ENCODE results near the gene ZNF70.

Gene ZNF70

GRCh38 chr22:23714596-23715578, 36.0 kb downstream of the ZNF70 start:
- DNase-seq, result no peak

DNA sequence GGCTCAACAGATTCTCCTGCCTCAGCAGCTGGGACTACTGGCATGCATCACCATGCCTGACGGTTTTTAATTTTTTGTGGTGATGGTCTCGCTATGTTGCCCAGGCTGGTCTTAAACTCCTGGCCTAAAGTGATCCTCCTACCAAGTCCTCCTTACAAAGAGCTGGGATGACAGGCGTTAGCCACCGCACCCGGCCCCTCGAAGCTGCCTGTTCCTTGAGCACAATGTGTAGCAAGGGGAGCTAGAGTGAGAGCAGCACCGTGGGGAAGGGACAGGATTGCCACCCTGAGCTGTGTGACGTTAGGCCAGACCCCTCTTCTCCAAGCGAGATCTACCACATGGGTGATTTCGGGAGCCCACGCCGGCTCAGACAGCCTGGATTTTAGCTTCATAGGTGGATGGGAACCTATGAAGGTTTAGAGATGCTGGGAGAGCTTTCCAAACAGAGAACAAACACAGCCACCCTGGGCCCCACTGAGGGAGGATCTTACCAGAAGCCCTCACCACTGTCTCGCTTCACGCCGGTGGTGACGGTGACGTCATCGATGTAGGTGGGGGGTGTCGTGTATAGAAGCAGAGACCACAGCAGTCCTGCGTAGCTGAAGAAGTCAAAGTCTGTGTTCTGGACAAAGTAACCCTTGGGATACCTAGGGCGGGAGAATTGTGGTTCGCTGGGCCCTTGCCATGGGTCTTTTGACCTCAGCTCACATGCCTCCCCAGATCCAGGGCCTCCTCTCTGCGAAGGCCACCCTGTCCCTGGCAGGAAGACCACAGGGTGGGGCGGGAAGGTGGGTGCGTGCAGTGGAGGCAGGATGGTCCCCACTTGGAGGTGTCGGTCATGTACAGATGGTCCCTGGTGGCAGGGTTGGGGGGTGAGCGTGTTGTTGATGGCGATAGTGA, 37.0 kb downstream of the ZNF70 start:
- no peak for DNase-seq

DNA sequence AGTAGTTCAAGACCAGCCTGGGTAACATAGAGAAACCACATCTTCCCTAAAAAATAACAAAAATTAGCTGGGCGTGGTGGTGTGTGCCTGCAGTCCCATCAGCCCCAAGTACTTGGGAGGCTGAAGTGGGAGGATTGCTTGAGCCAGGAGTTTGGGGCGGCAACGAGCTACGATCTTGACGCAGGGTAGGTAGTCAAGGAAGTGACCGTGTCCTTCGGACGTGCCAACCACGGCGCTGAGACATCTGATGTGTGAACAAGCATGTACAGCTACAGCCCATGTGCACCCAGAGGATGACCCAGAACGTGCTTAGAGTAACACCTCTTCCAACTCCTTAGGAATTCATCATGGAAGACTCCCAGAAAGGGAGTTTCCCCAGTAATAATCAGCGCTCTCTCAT, 38.7 kb downstream of the ZNF70 start:
- DNase-seq, result no peak

DNA sequence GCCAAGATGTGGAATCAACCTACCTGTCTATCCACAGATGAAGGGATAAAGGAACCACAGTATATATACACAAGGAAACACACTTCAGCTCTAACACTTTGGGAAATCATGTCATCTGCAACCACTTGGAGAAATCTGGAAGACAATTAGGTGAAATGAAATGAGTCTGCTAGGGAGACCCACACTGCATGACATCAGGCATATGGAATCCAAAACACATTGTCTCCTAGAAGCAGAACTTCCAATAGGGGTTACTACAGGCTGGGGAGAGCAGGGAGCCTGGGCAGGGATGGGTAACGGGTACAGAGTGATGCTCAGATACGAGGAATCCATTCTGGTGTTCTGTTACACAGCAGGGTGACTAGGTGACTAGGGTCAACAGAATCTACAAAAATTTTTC, 41.8 kb downstream of the ZNF70 start:
- DNase-seq, result no peak

DNA sequence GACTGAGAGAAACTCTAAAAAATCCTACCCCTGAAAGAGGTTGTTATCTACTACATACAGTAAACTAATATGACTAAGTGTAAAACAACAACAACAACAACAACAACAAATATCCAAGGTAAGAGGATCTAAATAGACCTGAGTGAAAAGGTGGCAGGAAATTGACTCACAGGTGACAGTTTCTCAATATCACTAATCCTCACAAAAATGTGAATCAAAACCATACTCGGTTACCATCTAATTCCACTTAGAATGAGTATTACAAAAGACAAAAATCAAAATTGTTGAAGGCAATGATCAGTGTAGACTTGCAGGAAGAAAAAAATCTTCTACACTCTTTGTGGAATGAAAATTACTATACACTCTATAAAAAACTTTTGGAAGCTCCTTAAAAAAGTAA, 42.6 kb downstream of the ZNF70 start:
- DNase-seq, result no peak

DNA sequence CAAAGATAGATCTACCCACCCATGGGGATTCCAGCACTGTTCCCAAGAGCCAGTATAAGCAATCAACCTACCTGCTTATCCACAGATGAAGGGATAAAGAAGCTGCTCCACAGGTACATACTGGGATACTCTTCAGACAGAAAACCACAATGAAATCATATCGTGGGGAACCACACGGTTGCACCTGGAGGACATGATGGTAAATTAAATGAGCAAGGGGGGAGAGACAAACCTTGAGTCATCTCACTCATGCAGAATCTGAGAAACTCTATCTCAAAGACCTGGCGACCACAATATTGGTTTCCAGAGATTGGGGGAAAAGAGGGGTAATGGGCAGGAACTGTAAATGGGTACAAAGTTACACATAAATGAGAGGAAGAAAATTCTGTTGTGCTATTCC, 45.6 kb downstream of the ZNF70 start:
- DNase-seq, result no peak

DNA sequence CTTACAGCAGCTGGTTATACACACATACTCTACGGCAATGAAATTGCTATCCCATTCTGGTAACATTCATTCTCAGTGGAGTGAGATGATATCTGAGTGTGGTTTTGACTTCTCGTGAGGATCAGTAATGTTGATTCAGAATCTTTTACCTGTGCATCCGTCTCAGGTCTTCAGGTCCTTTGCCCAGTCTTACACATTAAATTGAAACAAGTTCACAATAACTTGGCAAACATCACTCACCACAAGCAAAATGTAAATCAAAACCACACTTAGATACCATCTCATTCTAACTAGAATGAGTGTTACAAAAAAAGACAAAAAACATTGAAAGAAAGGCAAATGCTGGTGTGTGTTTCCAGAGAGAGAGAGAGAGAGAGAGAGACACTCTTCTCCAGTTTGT, 46.1 kb downstream of the ZNF70 start:
- DNase-seq, result no peak

DNA sequence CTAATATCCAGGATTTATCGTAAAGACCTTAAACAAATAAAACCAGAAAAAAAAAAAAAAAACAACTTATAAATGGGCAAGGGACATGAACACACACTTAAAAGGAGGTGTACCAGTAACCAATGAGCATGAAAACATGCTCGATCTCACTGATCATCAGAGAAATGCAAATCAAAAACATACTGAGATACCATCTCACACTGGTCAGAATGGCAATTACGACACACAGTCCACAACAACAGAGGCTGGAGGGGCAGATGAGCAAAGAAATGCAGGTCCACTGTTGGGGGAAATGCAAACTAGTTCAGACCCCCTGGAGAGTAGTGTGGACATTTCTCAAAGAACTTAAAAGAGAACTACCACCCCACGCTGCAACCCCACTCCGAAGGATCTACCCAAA, 46.9 kb downstream of the ZNF70 start:
- DNase-seq, result no peak

DNA sequence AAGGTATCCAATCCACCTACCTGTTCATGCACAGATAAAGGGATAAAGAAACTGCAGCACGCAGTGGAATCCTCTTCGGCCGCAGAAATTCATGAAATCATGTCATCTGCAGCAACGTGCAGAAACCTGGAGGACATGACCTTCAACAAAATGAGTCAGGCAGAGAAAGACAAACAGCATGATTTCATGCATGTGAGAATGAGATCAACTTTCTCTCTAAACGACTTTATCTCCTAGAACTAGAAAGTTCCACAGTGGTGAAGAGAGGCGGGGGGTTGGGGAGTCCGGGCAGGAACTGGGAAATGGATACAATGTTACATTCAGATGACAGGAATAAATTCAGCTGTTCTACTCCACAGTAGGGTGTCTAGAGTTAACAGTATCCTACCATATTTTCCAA, 50.2 kb downstream of the ZNF70 start:
- DNase-seq, result no peak

GRCh38 chr22:23698673-23699235, 52.2 kb downstream of the ZNF70 start:
- no peak for DNase-seq

- DNase-seq, result no peak
Observed at GRCh38 chr22:23698094-23698493, 52.8 kb downstream of the ZNF70 start.

DNA sequence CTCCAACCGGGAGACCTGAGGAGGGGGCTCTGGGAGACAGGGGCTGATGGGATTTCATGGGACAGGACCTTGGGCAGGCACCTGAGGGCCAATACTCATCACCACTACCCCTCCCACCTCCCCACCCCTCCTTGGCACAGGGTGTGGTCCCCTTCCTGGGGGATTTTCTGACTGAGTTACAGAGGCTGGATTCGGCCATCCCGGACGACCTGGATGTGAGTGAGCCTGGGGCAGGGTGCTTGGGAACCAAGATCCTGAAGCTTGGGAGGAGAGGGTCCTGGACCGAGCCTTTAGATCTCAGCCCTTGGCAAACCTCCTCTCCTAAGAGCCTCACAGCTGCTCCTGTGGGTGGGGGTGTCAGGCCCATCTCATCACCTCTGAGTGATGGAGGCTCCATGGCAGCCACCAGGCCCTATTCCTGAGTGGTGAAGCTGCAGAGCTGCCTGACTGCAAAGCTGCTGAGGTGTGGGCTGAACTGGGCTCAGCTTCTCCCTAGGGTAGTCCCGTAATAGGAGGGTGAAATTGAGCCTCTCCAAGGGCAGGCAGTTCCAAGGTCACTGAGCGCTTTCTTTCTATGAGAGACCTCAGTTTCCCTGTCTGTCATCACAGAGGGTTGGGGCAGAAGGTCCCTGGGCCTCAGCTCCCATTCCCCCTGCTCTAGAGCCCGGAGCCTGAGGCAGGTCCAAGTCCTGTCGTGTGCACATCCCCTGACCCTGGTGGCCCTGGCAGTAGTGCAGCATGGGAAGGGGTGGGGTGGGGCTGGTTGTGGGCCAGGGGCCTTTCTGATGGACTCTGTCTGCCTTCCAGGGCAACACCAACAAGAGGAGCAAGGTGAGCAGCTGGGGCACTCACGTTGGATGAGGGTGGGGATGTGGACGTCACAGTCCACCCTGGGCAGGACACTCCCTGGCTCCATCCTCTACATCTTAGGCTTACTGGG, 53.6 kb downstream of the ZNF70 start:
- no peak for DNase-seq

GRCh38 chr22:23696326-23696851, 54.5 kb downstream of the ZNF70 start:
- DNase-seq, result no peak

- DNase-seq, result no peak
Observed at GRCh38 chr22:23695571-23696325, 55.2 kb downstream of the ZNF70 start.

GRCh38 chr22:23695141-23695540, 55.8 kb downstream of the ZNF70 start:
- no peak for DNase-seq

DNA sequence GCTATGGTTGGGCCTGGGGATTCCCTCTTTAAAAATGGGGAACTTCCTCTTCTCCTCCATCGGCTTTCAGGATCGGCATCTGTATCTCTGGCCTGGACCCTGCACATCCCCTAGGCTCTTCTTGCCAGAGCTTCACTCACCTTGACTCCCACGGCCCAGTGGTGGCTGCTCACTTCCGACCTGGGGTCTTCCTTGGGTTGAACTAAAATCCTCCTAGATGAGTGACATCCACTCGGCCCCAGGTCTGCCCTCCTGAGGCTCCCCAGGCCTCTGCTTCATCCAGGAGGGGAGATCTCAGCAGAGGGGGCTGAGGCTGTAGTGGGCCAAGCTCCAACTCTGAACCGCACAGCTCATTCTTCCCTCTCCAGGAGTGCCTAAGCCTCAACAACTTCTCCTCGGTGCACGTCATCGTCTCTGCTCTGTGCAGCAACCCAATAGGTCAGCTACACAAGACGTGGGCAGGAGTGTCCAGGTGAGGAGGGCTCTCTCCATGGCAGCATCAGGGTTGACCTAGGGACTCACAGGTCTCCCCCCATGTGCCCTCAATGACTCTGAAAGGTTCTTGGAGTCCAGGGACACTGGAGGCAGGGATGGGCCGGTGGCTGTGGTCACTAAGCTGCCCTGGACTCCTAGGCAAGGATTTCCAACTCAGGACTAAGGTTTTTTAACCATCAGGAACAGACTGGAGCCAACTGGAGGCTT, 56.8 kb downstream of the ZNF70 start:
- no peak for DNase-seq

DNA sequence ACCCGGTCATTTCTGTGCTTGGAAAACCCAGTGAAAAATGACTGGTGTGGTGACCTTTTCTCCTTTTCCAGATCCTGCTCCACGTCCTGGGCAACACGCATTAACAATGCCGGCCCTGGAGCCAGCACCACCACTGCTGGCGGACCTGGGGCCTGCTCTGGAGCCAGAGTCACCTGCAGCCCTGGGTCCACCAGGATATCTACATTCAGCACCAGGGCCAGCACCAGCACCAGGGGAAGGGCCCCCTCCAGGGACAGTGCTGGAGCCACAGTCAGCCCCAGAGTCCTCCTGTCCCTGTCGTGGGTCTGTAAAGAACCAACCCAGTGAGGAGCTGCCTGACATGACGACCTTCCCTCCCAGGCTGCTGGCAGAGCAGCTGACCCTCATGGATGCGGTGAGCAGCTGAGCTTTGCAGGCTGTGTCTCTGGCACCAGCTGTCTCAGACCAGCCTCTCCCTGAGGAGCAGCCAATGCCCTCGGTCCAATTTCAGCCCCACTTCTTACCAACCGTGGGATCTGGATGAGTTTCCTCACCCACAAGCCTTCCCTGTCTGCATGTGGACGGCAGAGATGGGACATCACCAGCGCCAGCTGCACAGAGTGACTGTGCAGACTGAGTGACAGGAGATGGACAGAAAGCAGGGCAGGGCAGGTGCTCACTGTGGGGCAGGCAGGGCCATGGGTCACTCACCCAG, 58.2 kb downstream of the ZNF70 start:
- no peak for DNase-seq

DNA sequence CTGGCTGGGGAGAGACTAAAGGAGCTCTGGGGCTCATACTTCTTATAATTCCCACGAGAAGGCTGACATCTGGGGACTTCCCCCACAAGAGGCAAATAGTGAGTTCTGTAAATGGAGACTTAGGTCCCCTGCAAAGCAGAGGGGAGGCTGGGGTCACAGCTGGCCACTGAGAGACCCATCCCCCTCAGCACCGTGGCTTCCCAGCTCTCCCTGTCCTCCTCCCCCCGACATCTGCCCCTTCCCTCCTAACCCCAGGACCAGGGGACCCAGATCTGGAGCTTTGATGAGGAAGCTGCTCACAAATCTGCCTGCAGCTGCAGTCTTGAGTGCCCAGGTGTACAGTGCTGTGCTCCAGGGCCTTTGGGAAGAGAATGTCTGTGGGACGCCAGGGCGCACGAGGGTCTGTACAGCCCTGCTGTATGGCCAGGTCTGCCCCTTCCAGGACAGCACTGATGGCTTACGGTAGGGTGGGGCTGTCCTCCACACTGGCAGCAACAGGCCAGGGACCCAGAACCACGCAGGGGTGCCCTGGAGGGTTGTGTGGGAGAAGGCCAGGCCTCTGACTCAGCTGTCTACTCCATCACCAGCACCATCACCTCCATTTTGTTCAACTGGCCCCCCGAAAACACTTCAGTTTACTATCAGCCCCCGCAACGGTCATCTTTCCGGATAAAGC, 59.0 kb downstream of the ZNF70 start:
- no peak for DNase-seq

DNA sequence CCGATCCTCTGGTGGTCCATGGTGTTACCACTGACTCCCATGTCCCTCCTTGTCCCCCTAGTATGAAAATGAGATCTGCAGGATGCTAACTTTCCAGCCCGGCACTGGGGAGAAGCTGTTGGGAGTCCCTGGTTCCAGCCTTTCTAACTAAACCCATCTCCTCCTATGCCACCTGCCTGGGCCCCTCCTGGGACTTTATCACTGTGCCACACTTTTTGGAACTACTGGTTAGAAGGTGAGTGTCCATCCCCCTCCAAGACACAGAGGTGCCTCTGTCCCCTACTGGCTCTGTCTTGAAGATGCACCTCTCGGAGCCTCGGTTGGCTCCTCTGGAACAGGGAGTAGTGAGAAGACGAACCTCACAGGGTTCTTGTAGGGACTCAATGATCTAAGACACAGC, 60.2 kb downstream of the ZNF70 start, which contains the start of gene RGL4:
Gene RGL4 (plus strand): TSS at position 301 of the 400 bp plus-strand sequence. CDS start 1,018 bp downstream, outside the sequence.
- DNase-seq, result no peak

All from cerebellar nuclear complex (tissue), 1 donor.